AG04450 (cell line): ENCODE results near the gene HOXA10. TPM values are rescaled to one million over a fixed set of nuclear protein-coding genes. Genes with fewer than 3 reads are reported as not detected.

ENCODE experiments used
- CTCF ChIA-PET: fragments of 300-600, 350-600 bp; formaldehyde crosslinking; extraction: SDS; loops from one replicate; lab custom pipeline; 2022; ENCODE audit warnings: antibody characterized with exemption, inconsistent platforms; lab: Charles Lee
- POLR2A ChIA-PET: fragments of 350-600 bp; formaldehyde crosslinking; extraction: SDS; loops from one replicate; lab custom pipeline; 2021; ENCODE audit warnings: antibody characterized with exemption, inconsistent platforms; lab: Yijun Ruan, JAX
- DNase-seq: peaks from one replicate; pipeline ENCODE4 v3.0.0-alpha.2; 2011; ENCODE audit warnings: low read depth, low spot score
- H3K27ac ChIP-seq: one replicate; pipeline ENCODE4 v1.5.1; 2012; ENCODE audit warnings: low read depth, low read length, control low read depth
- H3K27me3 ChIP-seq: one replicate; pipeline ENCODE4 v1.6.0; 2012; ENCODE audit warnings: low read length; ENCODE audit not compliant: control insufficient read depth, insufficient read depth
- H3K4me3 ChIP-seq: 2 replicates; pipeline ENCODE4 v1.5.1; 2011; ENCODE audit warnings: mild to moderate bottlenecking, low read depth, low read length, control low read depth
- H3K9me3 ChIP-seq: 2 replicates; pipeline ENCODE4 v1.5.1; 2012; ENCODE audit warnings: low read length; ENCODE audit not compliant: control insufficient read depth, insufficient read depth
- CTCF ChIP-seq: IDR thresholded peaks from 2 replicates; pipeline ENCODE4 v1.5.1; 2011; ENCODE audit warnings: low read depth, low read length, control low read depth, inconsistent platforms
- polyA plus RNA-seq: library from polyadenylated mRNA; depleted of rRNA; stranded (reverse); fragments of >200 nt; gene quantifications from 2 replicates; pipeline ENCODE4 v1.2.3, GENCODE V29; 2011

The HOXA10 gene
- polyA plus RNA-seq, 1 experiment = 0.47 TPM

GRCh38 chr7:27170426-27171324 lies 3.4 kb downstream of the HOXA10 start:
- Histone ChIP-seq H3K4me3 (no peak overlapping the region), H3K27ac (no peak overlapping the region), H3K9me3 (peaks cover 28% of the 10 kb centered on the region; the same call in 1 of the 2 replicates), H3K27me3 (peaks cover 92% of the 10 kb centered on the region)
- ChIA-PET CTCF (interaction anchor here (1.2 to 3.4 kb wide), 5 partner anchors 9 to 1278 kb away, joined by 3 to 25 read pairs (median 6); no protein-coding TSS in a partner anchor), POLR2A (no interaction called here)
- no peak for DNase-seq
- no peak for TF ChIP-seq CTCF

GRCh38 chr7:27169658-27170425 lies 4.3 kb downstream of the HOXA10 start:
- Histone ChIP-seq H3K27ac (no peak overlapping the region), H3K27me3 (peaks cover 91% of the 10 kb centered on the region), H3K9me3 (peaks cover 28% of the 10 kb centered on the region; the same call in 1 of the 2 replicates), H3K4me3 (no peak overlapping the region)
- POLR2A ChIA-PET = no interaction called here
- no peak for TF ChIP-seq CTCF
- no peak for DNase-seq
- CTCF ChIA-PET = interaction anchor here (1.3 to 3.4 kb wide), 2 partner anchors 10 to 800 kb away, joined by 3 to 25 read pairs; no protein-coding TSS in a partner anchor

- POLR2A ChIA-PET = no interaction called here
- Histone ChIP-seq H3K9me3 (peaks cover 27% of the 10 kb centered on the region; the same call in 1 of the 2 replicates), H3K4me3 (no peak overlapping the region), H3K27me3 (peaks cover 93% of the 10 kb centered on the region), H3K27ac (no peak overlapping the region)
- no peak for DNase-seq
- TF ChIP-seq CTCF = no peak
- CTCF ChIA-PET = interaction anchor here (1.1 kb wide), 1 partner anchor 12 kb away, joined by 4 read pairs; no protein-coding TSS in a partner anchor
These were observed 5.7 kb downstream of the HOXA10 start for GRCh38 chr7:27168265-27168947.

GRCh38 chr7:27167916-27168264 lies 6.2 kb downstream of the HOXA10 start:
- CTCF ChIA-PET = interaction anchor here (1.1 kb wide), 1 partner anchor 12 kb away, joined by 4 read pairs; no protein-coding TSS in a partner anchor
- no peak for DNase-seq
- no peak overlapping the region for H3K27ac ChIP-seq

More at GRCh38 chr7:27167916-27168264, 6.2 kb downstream of the HOXA10 start:
- Histone ChIP-seq H3K27me3 (peaks cover 90% of the 10 kb centered on the region), H3K4me3 (no peak overlapping the region), H3K9me3 (peaks cover 27% of the 10 kb centered on the region; the same call in 1 of the 2 replicates)
- TF ChIP-seq CTCF = no peak
- POLR2A ChIA-PET = no interaction called here
